ENCODE results near the gene AMT.

The AMT gene

GRCh38 chr3:49422379-49423248 is at the start of gene AMT:
Gene AMT (minus strand): TSS chr3:49422473. CDS start chr3:49422450, 23 bp downstream.
- DNase-seq (ENCODE audit: extremely low read depth in 1 of 2, low read depth in 1 of 2): no peak

- DNase-seq (ENCODE audit: extremely low read depth in 1 of 2, low read depth in 1 of 2): no peak
These were observed 48.6 kb upstream of the AMT start for GRCh38 chr3:49470714-49471420.

GRCh38 chr3:49469936-49470713 is 47.9 kb upstream of the AMT start, which contains the start of gene DAG1:
Gene DAG1 (plus strand): TSS chr3:49470267. CDS start chr3:49510535, 40,268 bp downstream.
- peak; percentile 92 to 94 for DNase-seq (ENCODE audit: extremely low read depth in 1 of 2, low read depth in 1 of 2)

GRCh38 chr3:49469037-49469935 is 47.0 kb upstream of the AMT start:
- DNase-seq (ENCODE audit: extremely low read depth in 1 of 2, low read depth in 1 of 2): no peak

- DNase-seq (ENCODE audit: extremely low read depth in 1 of 2, low read depth in 1 of 2): no peak
These were observed 43.8 kb upstream of the AMT start for GRCh38 chr3:49466085-49466484.

GRCh38 chr3:49465270-49466034 is 43.2 kb upstream of the AMT start:
- no peak for DNase-seq (ENCODE audit: extremely low read depth in 1 of 2, low read depth in 1 of 2)

- no peak for DNase-seq (ENCODE audit: extremely low read depth in 1 of 2, low read depth in 1 of 2)
These were observed 39.9 kb upstream of the AMT start for GRCh38 chr3:49462222-49462621.

- no peak for DNase-seq (ENCODE audit: extremely low read depth in 1 of 2, low read depth in 1 of 2)
These were observed 39.3 kb upstream of the AMT start for GRCh38 chr3:49461443-49462171.

GRCh38 chr3:49460956-49461355 is 38.7 kb upstream of the AMT start:
- no peak for DNase-seq (ENCODE audit: extremely low read depth in 1 of 2, low read depth in 1 of 2)

- DNase-seq (ENCODE audit: extremely low read depth in 1 of 2, low read depth in 1 of 2): no peak
These were observed 38.1 kb upstream of the AMT start for GRCh38 chr3:49460188-49460890.

GRCh38 chr3:49456466-49456865 is 34.2 kb upstream of the AMT start:
- no peak for DNase-seq (ENCODE audit: extremely low read depth in 1 of 2, low read depth in 1 of 2)

GRCh38 chr3:49454898-49455681 is 32.8 kb upstream of the AMT start:
- no peak for DNase-seq (ENCODE audit: extremely low read depth in 1 of 2, low read depth in 1 of 2)

GRCh38 chr3:49454458-49454857 is 32.2 kb upstream of the AMT start:
- no peak for DNase-seq (ENCODE audit: extremely low read depth in 1 of 2, low read depth in 1 of 2)

- no peak for DNase-seq (ENCODE audit: extremely low read depth in 1 of 2, low read depth in 1 of 2)
These were observed 31.3 kb upstream of the AMT start for GRCh38 chr3:49453621-49454020.

GRCh38 chr3:49445391-49445790 is 23.1 kb upstream of the AMT start:
- no peak for DNase-seq (ENCODE audit: extremely low read depth in 1 of 2, low read depth in 1 of 2)

GRCh38 chr3:49434731-49435130 is 12.5 kb upstream of the AMT start:
- DNase-seq (ENCODE audit: extremely low read depth in 1 of 2, low read depth in 1 of 2): no peak

- DNase-seq (ENCODE audit: extremely low read depth in 1 of 2, low read depth in 1 of 2): no peak
These were observed 6.4 kb upstream of the AMT start for GRCh38 chr3:49428752-49429080.

- no peak for DNase-seq (ENCODE audit: extremely low read depth in 1 of 2, low read depth in 1 of 2)
These were observed 5.3 kb upstream of the AMT start for GRCh38 chr3:49427586-49427985.
